ENCODE data around the gene ENOX1.

ENOX1 gene

GRCh38 chr13:43299374-43299773 lies 487.4 kb downstream of the ENOX1 start:
- no peak for DNase-seq

DNA sequence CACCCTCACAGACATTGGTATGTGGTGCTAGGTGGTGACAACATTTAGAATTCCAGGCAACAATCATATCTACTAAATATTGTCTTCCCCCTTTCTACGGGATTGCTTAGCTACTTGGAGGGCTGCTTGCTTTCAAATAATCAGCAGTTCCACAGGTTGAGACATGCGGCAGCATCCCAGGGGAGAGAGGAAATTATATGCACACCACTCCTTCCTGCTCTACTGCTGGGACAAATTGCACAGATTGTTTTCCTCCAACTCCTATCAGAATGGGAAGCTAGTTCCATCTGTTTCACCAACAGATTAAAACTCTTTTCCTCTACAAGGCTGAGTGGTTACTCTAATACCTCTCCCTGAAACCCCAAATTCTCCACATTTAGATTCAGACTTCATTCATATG lies 488.0 kb downstream of the ENOX1 start:
- DNase-seq: no peak

- DNase-seq: no peak
Observed at GRCh38 chr13:43297967-43298678, 488.6 kb downstream of the ENOX1 start.

GRCh38 chr13:43295825-43296564 lies 490.8 kb downstream of the ENOX1 start:
- DNase-seq: no peak

DNA sequence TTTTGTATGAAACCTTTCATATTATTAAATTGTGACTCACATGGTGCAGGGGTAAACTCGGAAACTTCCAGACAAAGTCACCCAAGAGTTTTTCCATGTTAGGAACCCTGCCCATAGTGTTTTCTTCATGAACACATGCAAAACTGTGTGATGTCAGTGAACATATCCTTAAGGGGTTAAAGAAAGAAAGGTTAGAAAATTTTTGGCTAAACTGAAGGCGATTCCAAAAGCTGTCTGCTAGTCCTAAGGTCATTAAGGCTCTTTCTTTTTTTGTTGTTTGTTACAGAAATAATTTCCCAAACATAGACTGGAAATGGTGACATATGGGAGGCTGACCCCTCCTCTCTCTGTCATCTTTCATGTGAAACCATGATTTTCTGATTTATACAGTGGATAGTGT lies 491.5 kb downstream of the ENOX1 start:
- DNase-seq: no peak

DNA sequence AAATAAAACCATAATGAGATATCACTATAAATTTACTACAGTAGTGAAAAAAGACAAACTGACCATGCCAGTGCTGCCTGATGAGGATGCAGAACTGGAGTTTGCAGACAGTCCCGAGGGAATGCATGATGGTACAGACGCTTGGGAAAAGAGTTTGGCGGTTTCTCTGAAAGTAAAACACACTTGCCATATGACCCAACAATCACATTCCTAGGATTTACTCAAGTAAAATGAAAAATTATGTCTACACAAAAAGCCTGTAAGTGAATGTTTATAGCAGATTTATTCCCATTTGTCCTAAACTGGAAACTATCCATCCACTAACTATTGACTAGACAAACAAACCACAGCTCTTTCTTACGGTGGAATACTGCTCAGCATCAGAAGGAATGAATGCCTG lies 492.4 kb downstream of the ENOX1 start:
- DNase-seq: no peak

- no peak for DNase-seq
Observed at GRCh38 chr13:43293986-43294385, 492.8 kb downstream of the ENOX1 start.

GRCh38 chr13:43293561-43293960 lies 493.2 kb downstream of the ENOX1 start:
- no peak for DNase-seq

GRCh38 chr13:43293008-43293407 lies 493.8 kb downstream of the ENOX1 start:
- DNase-seq: no peak

DNA sequence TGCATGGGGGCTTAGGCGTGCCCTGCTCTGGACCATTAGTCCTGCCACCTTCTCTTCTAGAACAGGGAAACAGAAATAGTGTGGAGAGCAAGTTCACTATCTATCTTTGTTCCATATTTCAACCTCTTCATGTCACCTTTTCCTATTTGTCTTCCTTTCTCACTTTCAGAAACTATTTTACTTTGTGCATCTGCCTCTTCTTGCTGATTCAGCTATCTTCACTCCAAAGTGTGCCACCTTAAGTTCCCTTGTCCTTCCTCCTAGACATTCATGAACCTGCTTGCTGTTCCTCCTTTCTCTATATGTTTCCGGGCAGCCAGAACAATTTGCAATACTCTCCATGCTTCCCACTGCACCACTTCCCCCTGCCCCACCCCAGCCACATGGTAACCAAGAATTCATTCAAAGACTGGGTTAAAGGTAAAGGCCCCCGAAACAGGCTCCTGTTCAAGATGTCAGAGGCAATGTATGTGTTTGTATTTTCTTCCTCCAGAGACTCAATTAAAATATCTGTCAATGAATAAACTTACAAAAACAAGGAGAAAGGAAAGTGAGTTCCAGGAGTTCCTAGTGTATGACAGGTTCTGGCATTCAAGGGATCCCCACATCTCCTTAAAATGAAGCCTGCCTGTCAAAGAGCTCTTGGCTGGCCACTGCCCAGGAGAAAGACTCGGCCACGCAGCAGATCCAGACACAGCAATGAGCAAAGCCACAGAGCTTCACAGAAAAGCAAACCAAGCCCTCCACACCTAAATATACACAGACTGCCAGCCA lies 495.3 kb downstream of the ENOX1 start:
- DNase-seq: no peak

DNA sequence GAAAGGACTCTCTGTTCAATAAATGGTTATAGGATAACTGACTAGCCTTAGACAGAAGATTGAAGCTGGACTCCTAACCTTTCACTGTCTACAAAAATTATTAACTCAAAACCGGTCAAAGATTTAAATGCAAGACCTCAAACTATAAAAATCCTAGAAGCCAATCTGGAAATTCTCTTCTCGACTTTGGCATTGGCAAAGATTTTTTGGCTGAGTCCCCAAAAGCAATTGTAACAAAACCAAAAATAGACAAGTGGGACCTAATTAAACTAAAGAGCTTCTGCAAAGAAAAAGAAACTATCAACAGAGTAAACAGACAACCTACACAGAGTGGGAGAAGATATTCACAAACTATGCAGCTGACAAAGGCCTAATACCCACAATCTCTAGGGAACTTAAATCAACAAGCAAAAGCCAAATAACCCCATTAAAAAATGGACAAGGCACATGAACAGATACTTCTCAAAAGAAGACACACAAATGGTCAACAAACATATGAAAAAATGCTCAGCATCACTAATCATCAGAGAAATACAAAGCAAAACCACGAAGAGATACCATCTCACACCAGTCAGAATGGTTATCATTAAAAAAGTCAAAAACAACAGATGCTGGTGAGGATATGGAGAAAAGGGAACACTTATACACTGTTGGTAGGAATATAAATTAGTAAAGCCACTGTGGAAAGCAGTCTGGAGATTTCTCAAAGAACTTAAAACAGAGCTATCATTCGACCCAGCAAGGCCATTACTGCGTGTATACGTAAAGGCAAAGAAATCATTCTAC lies 497.1 kb downstream of the ENOX1 start:
- no peak for DNase-seq

DNA sequence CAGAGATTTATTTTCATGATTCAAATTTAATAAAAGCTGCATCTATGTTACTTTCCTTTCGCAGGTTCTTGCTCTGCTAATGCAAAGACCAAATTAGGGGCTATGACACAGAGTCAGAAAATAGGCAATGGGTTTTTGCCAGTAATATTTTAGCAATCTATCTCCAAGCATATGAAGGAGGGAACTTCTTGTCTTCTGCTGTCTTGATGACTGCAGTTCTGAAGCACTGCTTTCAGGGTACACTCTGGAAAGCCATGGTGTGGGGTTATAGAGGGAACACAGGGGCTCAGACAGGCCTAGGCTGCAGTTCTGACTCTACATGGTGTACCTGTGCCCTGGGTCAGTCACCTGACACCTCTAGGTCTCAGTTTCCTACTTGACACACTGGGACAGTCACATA lies 500.0 kb downstream of the ENOX1 start:
- no peak for DNase-seq

- DNase-seq: no peak
Observed at GRCh38 chr13:43285933-43286597, 500.7 kb downstream of the ENOX1 start.

DNA sequence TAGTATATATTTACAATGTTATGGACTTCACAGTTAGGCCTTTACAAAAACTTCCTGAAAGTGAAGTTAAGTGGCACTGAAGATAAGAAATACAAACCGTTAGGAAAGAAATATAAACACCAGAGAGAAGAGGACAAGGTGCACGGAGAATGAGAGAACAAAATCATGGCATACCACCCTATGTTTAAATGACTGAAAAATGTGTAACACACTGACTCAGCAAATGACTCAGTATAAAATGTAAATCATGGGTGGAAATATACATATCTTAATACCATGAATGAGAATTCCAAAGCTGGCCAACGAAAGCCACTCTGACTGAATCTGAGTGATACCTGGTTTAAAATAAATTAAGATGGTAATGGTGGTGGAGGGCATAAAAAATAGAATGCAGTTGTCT lies 502.6 kb downstream of the ENOX1 start:
- no peak for DNase-seq

DNA sequence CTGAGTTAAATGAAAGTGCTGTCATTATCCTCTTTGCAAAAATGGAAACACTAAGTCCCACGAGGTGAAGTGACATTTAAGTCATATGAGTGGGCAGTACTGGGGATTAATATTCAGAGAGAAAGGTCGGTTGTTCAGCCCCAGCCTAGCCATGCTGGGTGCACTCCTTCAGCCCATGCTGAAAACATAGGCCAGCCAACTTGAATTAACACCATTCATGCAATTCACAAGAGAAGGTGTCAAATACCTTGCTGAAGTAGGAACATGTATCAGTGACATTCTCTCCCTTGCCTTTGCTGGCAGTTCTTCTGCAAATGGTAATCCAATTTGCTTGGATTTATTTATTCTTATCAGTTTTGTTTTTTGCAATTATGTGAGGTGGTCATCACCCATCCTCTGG lies 507.1 kb downstream of the ENOX1 start:
- DNase-seq: no peak

- DNase-seq: no peak
Observed at GRCh38 chr13:43278127-43278526, 508.6 kb downstream of the ENOX1 start.

DNA sequence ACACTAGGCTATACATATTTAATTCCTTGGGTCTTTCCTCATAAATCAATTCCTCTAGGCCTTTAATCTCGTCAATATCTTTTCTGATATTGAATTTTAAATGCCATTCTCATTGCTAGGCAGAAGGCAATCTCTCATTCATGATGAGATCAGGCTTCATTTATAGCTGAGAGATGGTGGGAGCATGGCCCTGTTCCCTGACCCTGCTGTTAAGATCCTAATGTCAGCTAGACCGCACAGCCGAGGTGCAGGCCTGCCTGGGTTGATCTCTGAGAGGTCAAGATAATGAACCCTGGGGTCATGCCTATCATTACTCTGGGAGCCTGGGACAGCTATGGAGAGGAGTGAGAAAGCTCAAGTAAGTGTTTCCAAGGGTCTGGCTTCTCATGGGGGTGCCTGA lies 509.6 kb downstream of the ENOX1 start:
- no peak for DNase-seq

GRCh38 chr13:43274881-43275280 lies 511.9 kb downstream of the ENOX1 start:
- no peak for DNase-seq

- DNase-seq: no peak
Observed at GRCh38 chr13:43273362-43273761, 513.4 kb downstream of the ENOX1 start.

DNA sequence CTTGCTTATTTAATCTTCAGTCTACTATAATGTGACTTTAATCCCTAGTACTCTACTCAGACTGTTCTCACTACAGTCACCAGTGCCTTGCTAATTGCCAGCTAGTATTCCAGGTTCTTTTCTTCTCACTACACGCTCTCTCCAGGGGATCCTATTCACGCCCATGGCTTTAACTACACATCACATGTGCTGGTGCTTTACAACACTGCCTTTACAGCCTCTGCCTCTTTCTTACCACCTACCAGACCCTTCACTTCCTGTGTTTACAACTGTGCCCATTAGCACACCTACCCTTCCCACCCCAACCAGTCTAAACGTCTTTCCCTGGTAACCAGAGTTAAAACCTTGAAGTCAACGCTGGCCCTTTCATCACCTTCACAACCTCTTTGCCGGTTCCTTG lies 513.9 kb downstream of the ENOX1 start:
- no peak for DNase-seq

DNA sequence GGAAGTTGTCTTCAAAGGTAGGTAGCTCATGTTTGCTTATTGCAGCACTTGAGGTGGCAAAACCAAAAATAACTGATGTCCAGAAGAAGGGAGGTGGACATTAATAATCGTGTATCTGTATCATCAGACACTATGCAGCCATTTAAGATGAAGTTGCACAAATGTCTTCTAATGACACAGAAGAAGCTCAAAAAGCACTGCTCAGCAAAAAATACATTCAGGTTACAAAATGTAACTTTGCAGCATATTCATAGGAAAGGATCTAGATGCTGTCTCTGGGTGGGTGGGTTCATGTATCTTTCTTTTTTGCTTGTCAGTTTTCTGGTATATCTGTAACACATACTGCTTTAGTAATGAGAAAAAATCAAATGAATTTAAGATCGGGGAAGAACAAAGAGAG lies 515.6 kb downstream of the ENOX1 start:
- DNase-seq: no peak

GRCh38 chr13:43270130-43270830 lies 516.5 kb downstream of the ENOX1 start:
- no peak for DNase-seq

Measured in NK-92 treated with Interleukin-12 subunit alpha and Interleukin-12 subunit beta, amount 100 ng/mL, for 24 hours (cell line).